Naive thymus-derived CD4-positive, alpha-beta T cell (primary cell): ENCODE data around the gene NEURL4. TPM values are rescaled to one million over a fixed set of nuclear protein-coding genes. Genes with fewer than 3 reads are reported as not detected.
A peak's percentile ranks its signal among the peaks of the same experiment; 100 is the strongest.

Source experiments
- ATAC-seq: fragments of 150-1000 bp; cut with Tn5 transposase; 2 replicates; pipeline ENCODE4 v1.10.0; 2021; ENCODE audit warnings: mild to moderate bottlenecking, moderate library complexity
- CTCF ChIA-PET: fragments of 350-600 bp; sonication (Branson Sonifier 250); formaldehyde crosslinking; loops from one replicate; lab custom pipeline; 2021; ENCODE audit warnings: antibody characterized with exemption; lab: Charles Lee
- POLR2A ChIA-PET: fragments of 350-600 bp; sonication (Branson Sonifier 250); formaldehyde crosslinking; loops from one replicate; lab custom pipeline; 2021; ENCODE audit warnings: antibody characterized with exemption, inconsistent platforms; lab: Charles Lee
- DNase-seq, 9 donors: peaks; one replicate each; pipeline versions ENCODE4 v3.0.0 to v3.0.0-alpha.2; 2020 to 2022; ENCODE audit warnings: mixed read lengths in 1 of 9
- H3K27ac ChIP-seq: one replicate; pipeline ENCODE4 v1.7.0; 2013; ENCODE audit warnings: mild to moderate bottlenecking, low read depth, low read length, moderate library complexity
- H3K27me3 ChIP-seq, 2 donors: one replicate each; pipeline ENCODE4 v1.7.0; 2013; ENCODE audit warnings: low read length in 2 of 2, mild to moderate bottlenecking in 2 of 2, moderate library complexity in 2 of 2; ENCODE audit not compliant: control insufficient read depth in 2 of 2, insufficient read depth in 2 of 2
- H3K36me3 ChIP-seq, 3 experiments: 1 replicate in 2 of 3; 2 replicates in 1 of 3; pipeline ENCODE4 v1.7.0; 2013; ENCODE audit warnings: low read length in 3 of 3, mild to moderate bottlenecking in 3 of 3, moderate library complexity in 1 of 3; ENCODE audit not compliant: insufficient read depth in 3 of 3, control insufficient read depth in 2 of 3
- H3K4me1 ChIP-seq, 2 donors: one replicate each; pipeline ENCODE4 v1.7.0; 2013; ENCODE audit warnings: low read length in 2 of 2, mild to moderate bottlenecking in 2 of 2, moderate library complexity in 1 of 2; ENCODE audit not compliant: control insufficient read depth in 2 of 2, insufficient read depth in 2 of 2
- H3K4me3 ChIP-seq: 2 replicates; pipeline ENCODE4 v1.7.0; 2013; ENCODE audit warnings: mild to moderate bottlenecking, low read length
- H3K9me3 ChIP-seq, 3 experiments: 1 replicate in 2 of 3; 2 replicates in 1 of 3; pipeline ENCODE4 v1.7.0; 2013; ENCODE audit warnings: low read length in 3 of 3; ENCODE audit not compliant: control insufficient read depth in 2 of 3
- H3K27ac Mint-ChIP-seq, 9 donors: one replicate each; pipeline ENCODE4 v1.8.0; 2020 to 2022; ENCODE audit warnings: mixed read lengths in 9 of 9, mild to moderate bottlenecking in 8 of 9, moderate library complexity in 5 of 9, inconsistent platforms in 2 of 9
- H3K27me3 Mint-ChIP-seq, 5 donors: one replicate each; pipeline ENCODE4 v1.8.0; 2021 to 2022; ENCODE audit warnings: mixed read lengths in 5 of 5, mild to moderate bottlenecking in 1 of 5
- H3K36me3 Mint-ChIP-seq, 5 donors: one replicate each; pipeline ENCODE4 v1.8.0; 2020 to 2022; ENCODE audit warnings: mixed read lengths in 5 of 5, mild to moderate bottlenecking in 3 of 5, inconsistent platforms in 1 of 5
- H3K4me1 Mint-ChIP-seq, 7 donors: one replicate each; pipeline ENCODE4 v1.8.0; 2020 to 2022; ENCODE audit warnings: mixed read lengths in 7 of 7, mild to moderate bottlenecking in 3 of 7, inconsistent platforms in 1 of 7
- H3K4me3 Mint-ChIP-seq, 10 donors: one replicate each; pipeline ENCODE4 v1.8.0; 2020 to 2022; ENCODE audit warnings: mild to moderate bottlenecking in 10 of 10, mixed read lengths in 10 of 10, moderate library complexity in 6 of 10, inconsistent platforms in 2 of 10
- H3K9me3 Mint-ChIP-seq, 11 donors: one replicate each; pipeline ENCODE4 v1.8.0; 2020 to 2022; ENCODE audit warnings: mixed read lengths in 11 of 11, mild to moderate bottlenecking in 4 of 11, inconsistent platforms in 1 of 11, moderate library complexity in 1 of 11
- intact Hi-C, 2 donors: fragments of 100-400 bp; cut with micrococcal nuclease; formaldehyde crosslinking; loops; one replicate each; pipeline ENCODE4 v1.15.1; 2023
- polyA plus RNA-seq, 2 donors: library from polyadenylated mRNA; unstranded; fragments of 300-500 nt; fragmentation: Illumina TruSeq; gene quantifications; one replicate each; pipeline ENCODE4 v1.2.3, GENCODE V29; 2021
- total RNA-seq, 6 experiments: library from RNA in 5 of 6; stranded (reverse) in 5 of 6; gene quantifications; 1 replicate in 5 of 6; 2 replicates in 1 of 6; pipeline ENCODE4 v1.2.3 and lab custom pipeline; 2021 to 2026

Gene NEURL4
- total and polyA plus RNA-seq, 7 experiments from 2014 or later = 1.1 to 92.6 (median 50.0) TPM

DNA sequence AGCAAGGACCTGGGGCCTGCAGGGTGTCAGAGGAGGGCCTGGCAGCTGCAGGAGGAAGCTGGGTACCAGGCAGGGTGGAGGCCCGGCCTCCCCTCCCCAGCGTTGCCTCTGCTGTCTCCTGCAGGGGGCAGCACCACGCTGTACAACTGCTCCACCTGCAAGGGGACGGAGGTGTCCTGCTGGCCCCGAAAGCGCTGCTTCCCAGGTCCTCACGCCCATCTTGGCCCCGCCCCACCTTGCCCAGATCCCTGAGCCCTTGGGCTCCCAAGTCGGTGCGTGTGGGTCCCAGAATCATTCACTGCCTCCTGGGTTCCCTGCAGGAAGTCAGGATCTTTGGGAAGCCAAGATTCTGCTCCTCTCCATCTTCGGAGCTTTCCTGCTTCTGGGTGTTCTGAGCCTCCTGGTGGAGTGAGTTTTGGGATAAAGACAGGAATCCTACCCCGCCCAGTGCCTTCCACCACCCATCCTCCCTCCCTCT lies 27.0 kb upstream of the NEURL4 start:
- Mint-ChIP-seq H3K4me3 (peak overlapping the region in 1 of 10 donors; percentile 32), H3K36me3 (peaks cover 0 to 11% (median 0%) of the 10 kb centered on the region in 5 donors), H3K27me3 (no peaks in the 10 kb centered on the region), H3K9me3 (no peaks in the 10 kb centered on the region), H3K4me1 (peaks cover 11 to 41% (median 24%) of the 10 kb centered on the region in 7 donors), H3K27ac (peak overlapping the region in 4 of 9 donors; percentile 8 to 75 (median 40))
- no peak overlapping the region for H3K27ac ChIP-seq
- peak; percentile 81 for ATAC-seq
- H3K9me3 ChIP-seq = no peaks in the 10 kb centered on the region
- no peaks in the 10 kb centered on the region for H3K27me3 ChIP-seq
- intact Hi-C loops = loop anchor here (1.0 to 10.0 kb wide), 10 partner anchors 29 to 233 kb away; partner anchors contain the start of genes TMEM102 (in 2 of the 2), PLSCR3 (in 1 of the 2), POLR2A (in 1 of the 2) and SENP3 (in 1 of the 2)
- ChIA-PET CTCF (interaction anchor here (0.5 to 5.3 kb wide), 36 partner anchors 10 to 331 kb away, joined by 3 to 67 read pairs (median 4); partner anchors contain the start of genes ACAP1, ASGR1, FGF11 and MPDU1), POLR2A (interaction anchor here (0.6 to 5.4 kb wide), 13 partner anchors 19 to 329 kb away, joined by 3 to 29 read pairs (median 5); partner anchors contain the start of genes ACAP1, POLR2A and TMEM102)
- peak; percentile 69 to 87 (median 81) for DNase-seq
- peaks cover 6 to 19% of the 10 kb centered on the region in 2 donors for H3K4me1 ChIP-seq
- H3K4me3 ChIP-seq = no peak overlapping the region
- peaks cover 0 to 2% (median 0%) of the 10 kb centered on the region in 3 experiments for H3K36me3 ChIP-seq

DNA sequence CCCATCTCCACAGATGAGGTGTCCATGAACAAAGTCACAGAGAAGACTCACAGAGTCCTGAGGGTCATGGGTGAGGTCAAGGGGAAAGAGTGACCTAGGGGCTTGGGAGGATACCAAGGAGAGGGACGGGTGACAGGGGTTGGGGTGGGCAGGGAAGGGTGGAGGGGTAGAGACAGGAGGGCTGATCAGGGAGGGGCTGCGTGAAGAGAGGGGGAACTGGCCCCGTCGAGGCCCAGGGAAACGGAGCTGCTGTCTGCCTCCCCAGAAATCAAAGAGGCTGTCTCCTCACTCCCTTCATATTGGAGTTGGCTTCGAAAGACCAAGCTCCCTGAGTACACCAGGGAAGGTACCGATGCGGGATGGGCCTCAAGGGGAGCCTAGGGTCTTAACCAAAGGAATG lies 26.4 kb upstream of the NEURL4 start:
- Mint-ChIP-seq H3K9me3 (no peaks in the 10 kb centered on the region), H3K36me3 (peaks cover 0 to 13% (median 0%) of the 10 kb centered on the region in 5 donors), H3K27ac (peak overlapping the region in 2 of 9 donors; percentile 8 to 17), H3K27me3 (no peaks in the 10 kb centered on the region), H3K4me3 (no peak overlapping the region), H3K4me1 (peaks cover 12 to 46% (median 26%) of the 10 kb centered on the region in 7 donors)
- Histone ChIP-seq H3K27me3 (no peaks in the 10 kb centered on the region), H3K27ac (no peak overlapping the region), H3K4me1 (peaks cover 10 to 24% of the 10 kb centered on the region in 2 donors), H3K9me3 (no peaks in the 10 kb centered on the region), H3K36me3 (peaks cover 0 to 5% (median 0%) of the 10 kb centered on the region in 3 experiments), H3K4me3 (no peak overlapping the region)
- no peak for DNase-seq
- ChIA-PET CTCF (interaction anchor here (0.6 to 5.3 kb wide), 30 partner anchors 9 to 332 kb away, joined by 3 to 67 read pairs (median 4); partner anchors contain the start of genes ACAP1, FGF11, MPDU1 and NEURL4), POLR2A (interaction anchor here (0.6 to 5.4 kb wide), 13 partner anchors 18 to 329 kb away, joined by 3 to 29 read pairs (median 5); partner anchors contain the start of genes ACAP1, POLR2A, TMEM102 and TMEM256)
- ATAC-seq = no peak
- intact Hi-C loops = loop anchor here in 1 of 2 donors (10.0 kb wide), 1 partner anchor 129 kb away; the partner anchor contains the start of genes POLR2A and SLC35G6

DNA sequence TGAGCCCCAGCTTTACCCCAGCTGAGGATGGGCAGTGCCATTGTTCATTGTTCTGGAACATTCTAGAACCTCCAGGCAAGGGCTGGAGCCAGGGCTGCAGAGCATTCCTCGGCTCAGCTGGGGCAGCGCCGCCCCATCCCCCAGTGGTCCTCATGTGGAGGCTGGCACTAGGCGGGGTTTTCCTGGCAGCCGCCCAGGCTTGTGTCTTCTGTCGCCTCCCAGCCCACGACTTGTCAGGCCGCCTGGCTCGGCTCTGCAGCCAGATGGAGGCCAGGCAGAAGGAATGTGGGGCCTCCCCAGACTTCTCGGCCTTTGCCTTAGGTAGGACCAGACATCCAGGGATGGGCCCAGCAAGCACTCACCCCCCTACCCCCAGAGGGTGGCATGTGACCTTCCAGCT lies 25.9 kb upstream of the NEURL4 start, which contains the start of gene TMEM95:
TMEM95 (plus strand) TSS at position 104 of the 400 bp plus-strand sequence; CDS start at position 153, 49 bp downstream.
- Mint-ChIP-seq H3K36me3 (peaks cover 0 to 15% (median 0%) of the 10 kb centered on the region in 5 donors), H3K27me3 (no peaks in the 10 kb centered on the region), H3K4me1 (peaks cover 12 to 48% (median 27%) of the 10 kb centered on the region in 7 donors), H3K9me3 (no peaks in the 10 kb centered on the region), H3K27ac (peak within 1 kb of the TSS in 8 of 9 donors; percentile 10 to 93 (median 70)), H3K4me3 (peak within 1 kb of the TSS in 3 of 10 donors; percentile 32 to 53 (median 46))
- intact Hi-C loops = loop anchor here in 1 of 2 donors (10.0 kb wide), 1 partner anchor 130 kb away; the partner anchor contains the start of genes POLR2A and SLC35G6
- no peaks in the 10 kb centered on the region for H3K27me3 ChIP-seq
- POLR2A ChIA-PET = interaction anchor here (1.2 to 5.4 kb wide), 6 partner anchors 19 to 129 kb away, joined by 5 to 29 read pairs (median 6); partner anchors contain the start of genes ACAP1, POLR2A, TMEM102 and TMEM256
- H3K36me3 ChIP-seq = peaks cover 0 to 5% (median 0%) of the 10 kb centered on the region in 3 experiments
- no peak for DNase-seq
- CTCF ChIA-PET = interaction anchor here (0.6 to 5.3 kb wide), 22 partner anchors 13 to 332 kb away, joined by 3 to 67 read pairs (median 5); partner anchors contain the start of genes ACAP1, FGF11, NEURL4 and PLSCR3
- H3K27ac ChIP-seq = no peak within 1 kb of the TSS
- no peaks in the 10 kb centered on the region for H3K9me3 ChIP-seq
- peaks cover 10 to 27% of the 10 kb centered on the region in 2 donors for H3K4me1 ChIP-seq
- ATAC-seq = no peak
- no peak within 1 kb of the TSS for H3K4me3 ChIP-seq

DNA sequence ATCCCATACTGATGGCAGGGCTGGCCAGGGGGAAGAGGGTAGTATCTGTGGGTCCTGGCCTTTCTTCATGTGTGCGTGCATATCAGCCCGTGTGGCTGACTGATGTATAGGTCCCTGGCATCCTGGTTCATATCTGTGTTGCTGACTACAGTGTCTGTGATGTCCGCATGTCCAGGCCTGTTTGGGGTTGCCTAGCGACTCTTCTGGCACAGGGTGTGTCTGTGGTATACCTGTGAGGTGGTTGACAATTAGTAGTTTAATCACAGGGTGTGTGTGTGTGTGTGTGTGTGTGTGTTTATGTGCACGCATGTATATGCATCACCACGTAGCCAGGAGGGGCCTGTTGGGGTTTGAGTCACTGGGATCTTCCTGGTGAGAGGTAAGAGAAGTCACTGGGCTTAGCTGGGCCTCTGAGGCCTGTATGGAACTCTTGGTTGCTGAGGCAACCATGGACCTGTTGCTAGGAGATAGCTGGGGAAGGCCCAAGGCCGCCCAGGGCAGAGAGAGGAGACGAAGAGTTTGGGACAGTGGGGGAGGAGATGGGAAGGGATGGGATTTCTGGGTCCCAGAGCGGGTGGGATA lies 25.2 kb upstream of the NEURL4 start:
- peaks cover 10 to 27% of the 10 kb centered on the region in 2 donors for H3K4me1 ChIP-seq

DNA sequence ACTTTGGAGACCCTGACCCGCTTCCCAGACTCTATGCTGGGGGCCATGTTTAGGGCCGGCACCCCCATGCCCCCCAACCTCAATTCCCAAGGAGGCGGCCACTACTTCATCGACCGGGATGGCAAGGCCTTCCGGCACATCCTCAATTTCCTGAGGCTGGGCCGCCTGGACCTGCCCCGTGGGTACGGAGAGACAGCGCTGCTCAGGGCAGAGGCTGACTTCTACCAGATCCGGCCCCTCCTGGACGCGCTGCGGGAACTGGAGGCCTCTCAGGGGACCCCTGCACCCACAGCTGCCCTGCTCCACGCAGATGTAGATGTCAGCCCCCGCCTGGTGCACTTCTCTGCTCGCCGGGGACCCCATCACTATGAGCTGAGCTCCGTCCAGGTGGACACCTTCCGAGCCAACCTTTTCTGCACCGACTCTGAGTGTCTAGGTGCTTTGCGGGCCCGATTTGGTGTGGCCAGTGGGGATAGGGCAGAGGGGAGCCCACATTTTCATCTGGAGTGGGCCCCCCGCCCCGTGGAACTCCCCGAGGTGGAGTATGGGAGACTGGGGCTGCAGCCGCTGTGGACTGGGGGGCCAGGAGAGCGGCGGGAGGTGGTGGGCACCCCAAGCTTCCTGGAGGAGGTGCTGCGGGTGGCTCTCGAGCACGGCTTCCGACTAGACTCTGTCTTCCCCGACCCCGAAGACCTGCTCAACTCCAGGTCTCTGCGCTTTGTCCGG lies 23.9 kb upstream of the NEURL4 start:
- Histone ChIP-seq H3K4me1 (peaks cover 10 to 27% of the 10 kb centered on the region in 2 donors), H3K4me3 (no peak overlapping the region), H3K9me3 (no peaks in the 10 kb centered on the region), H3K27me3 (no peaks in the 10 kb centered on the region), H3K36me3 (peaks cover 0 to 20% (median 3%) of the 10 kb centered on the region in 3 experiments), H3K27ac (peak overlapping the region; percentile 74)
- no peak for DNase-seq
- no peak for ATAC-seq
- Mint-ChIP-seq H3K4me3 (peak overlapping the region; percentile 78 to 94 (median 88)), H3K36me3 (peaks cover 0 to 24% (median 0%) of the 10 kb centered on the region in 5 donors), H3K27me3 (no peaks in the 10 kb centered on the region), H3K9me3 (no peaks in the 10 kb centered on the region), H3K27ac (peak overlapping the region in 6 of 9 donors; percentile 59 to 91 (median 85)), H3K4me1 (peaks cover 14 to 64% (median 39%) of the 10 kb centered on the region in 7 donors)
- intact Hi-C loops = loop anchor here (1.0 to 10.0 kb wide), 5 partner anchors 71 to 334 kb away; partner anchors contain the start of genes POLR2A (in 2 of the 2), SLC2A4 (in 1 of the 2), SLC35G6 (in 1 of the 2) and TP53 (in 1 of the 2)
- ChIA-PET POLR2A (interaction anchor here (0.9 to 5.4 kb wide), 10 partner anchors 16 to 221 kb away, joined by 3 to 29 read pairs (median 3); partner anchors contain the start of genes ACAP1, POLR2A, SENP3 and TMEM102), CTCF (interaction anchor here (0.8 to 5.3 kb wide), 5 partner anchors 17 to 208 kb away, joined by 3 to 67 read pairs (median 4); partner anchors contain the start of genes ACAP1, FGF11 and TMEM102)

More for the DNA sequence above, 25.2 kb upstream of the NEURL4 start:
- H3K4me1 Mint-ChIP-seq = peaks cover 14 to 53% (median 32%) of the 10 kb centered on the region in 7 donors
- H3K36me3 Mint-ChIP-seq = peaks cover 0 to 20% (median 0%) of the 10 kb centered on the region in 5 donors
- ChIA-PET POLR2A (interaction anchor here (0.9 to 5.4 kb wide), 10 partner anchors 18 to 331 kb away, joined by 3 to 29 read pairs (median 4); partner anchors contain the start of genes ACAP1, POLR2A, TMEM102 and TMEM256), CTCF (interaction anchor here (0.6 to 5.3 kb wide), 7 partner anchors 13 to 235 kb away, joined by 4 to 67 read pairs (median 7); partner anchors contain the start of genes FGF11, NEURL4, PLSCR3 and SPEM1)
- Histone ChIP-seq H3K4me3 (no peak overlapping the region), H3K27me3 (no peaks in the 10 kb centered on the region), H3K36me3 (peaks cover 0 to 8% (median 0%) of the 10 kb centered on the region in 3 experiments), H3K27ac (no peak overlapping the region), H3K9me3 (no peaks in the 10 kb centered on the region)
- ATAC-seq = no peak
- intact Hi-C loops = loop anchor here (5.0 to 10.0 kb wide), 4 partner anchors 72 to 333 kb away; partner anchors contain the start of genes POLR2A (in 1 of the 2), SLC2A4 (in 1 of the 2), SLC35G6 (in 1 of the 2) and TP53 (in 1 of the 2)
- H3K27me3 Mint-ChIP-seq = no peaks in the 10 kb centered on the region
- no peaks in the 10 kb centered on the region for H3K9me3 Mint-ChIP-seq
- no peak for DNase-seq
- H3K27ac Mint-ChIP-seq = peak overlapping the region in 8 of 9 donors; percentile 10 to 93 (median 65)
- peak overlapping the region in 1 of 10 donors; percentile 46 for H3K4me3 Mint-ChIP-seq
